Keratinocyte (primary cell): ENCODE results near the gene GCSAM.

Experiments
- CTCF ChIP-seq, 3 experiments: IDR thresholded peaks in 1 of 3; conservative IDR thresholded peaks in 1 of 3; optimal IDR thresholded peaks in 1 of 3; 2 replicates in 2 of 3; 3 replicates in 1 of 3; pipeline versions ENCODE3 to v1.5.1; 2011; ENCODE audit warnings: low read length in 3 of 3, mild to moderate bottlenecking in 3 of 3, moderate library complexity in 2 of 3, control low read depth in 1 of 3, inconsistent platforms in 1 of 3; ENCODE audit not compliant: insufficient read depth in 2 of 3; ENCODE audit errors: extremely low read depth in 1 of 3
- EZH2 ChIP-seq: IDR thresholded peaks from one replicate; pipeline ENCODE4 v1.6.1; 2012; ENCODE audit warnings: inconsistent platforms, mild to moderate bottlenecking, low read length, moderate library complexity

- no peak for TF ChIP-seq CTCF (optimal IDR thresholded peaks at IDR 0.05 in 1 of 3, IDR thresholded peaks at IDR 0.05 in 1 of 3, conservative IDR thresholded peaks at IDR 0.05 in 1 of 3; ENCODE audit: extremely low read depth in 1 of 3, insufficient read depth in 2 of 3, low read length in 3 of 3)
- no peak for TF ChIP-seq EZH2
Observed at GRCh38 chr3:112123548-112123947, 9.5 kb downstream of the GCSAM start.
